Mesothelial cell of epicardium (in vitro differentiated cells): ENCODE results near the gene ZMYND10. TPM values are rescaled to one million over a fixed set of nuclear protein-coding genes. Genes with fewer than 3 reads are reported as not detected.

Experiments
- DNase-seq, 2 experiments: peaks; one replicate each; pipeline ENCODE4 v3.0.0; 2021; ENCODE audit warnings: low spot score in 2 of 2; ENCODE audit not compliant: unreplicated experiment in 2 of 2
- H3K27ac Mint-ChIP-seq: 2 replicates; pipeline ENCODE4 v1.8.0; 2021; ENCODE audit warnings: mixed read lengths
- H3K27me3 Mint-ChIP-seq: 2 replicates; pipeline ENCODE4 v1.8.0; 2021; ENCODE audit warnings: low read depth, mixed read lengths
- H3K36me3 Mint-ChIP-seq: 2 replicates; pipeline ENCODE4 v1.8.0; 2021; ENCODE audit warnings: mixed read lengths
- H3K4me1 Mint-ChIP-seq: 2 replicates; pipeline ENCODE4 v1.8.0; 2021; ENCODE audit warnings: mixed read lengths
- H3K4me3 Mint-ChIP-seq: 2 replicates; pipeline ENCODE4 v1.8.0; 2021; ENCODE audit warnings: mild to moderate bottlenecking, moderate library complexity, mixed read lengths
- H3K9me3 Mint-ChIP-seq: 2 replicates; pipeline ENCODE4 v1.8.0; 2021; ENCODE audit warnings: mixed read lengths
- total RNA-seq: library from RNA; stranded (reverse); gene quantifications from 3 replicates; pipeline ENCODE4 v1.2.1, GENCODE V29; 2021
- TF ChIP-seq, protein P1 (sequence below): fragments of 200-600 bp; sonication (generic); IDR thresholded peaks from one replicate; pipeline ENCODE4 v1.5.0; 2021; ENCODE audit warnings: antibody characterized with exemption; ENCODE audit not compliant: unreplicated experiment

ZMYND10 gene
- total RNA-seq, 1 donor from 2014 or later = 0.83 TPM

- Mint-ChIP-seq H3K4me3 (peak within 1 kb of the TSS; percentile 95), H3K9me3 (no peaks in the 10 kb centered on the region), H3K36me3 (no peaks in the 10 kb centered on the region), H3K27me3 (peaks cover 4% of the 10 kb centered on the region), H3K27ac (peak within 1 kb of the TSS; percentile 89), H3K4me1 (peaks cover 24% of the 10 kb centered on the region)
- TF ChIP-seq, protein P1, sequence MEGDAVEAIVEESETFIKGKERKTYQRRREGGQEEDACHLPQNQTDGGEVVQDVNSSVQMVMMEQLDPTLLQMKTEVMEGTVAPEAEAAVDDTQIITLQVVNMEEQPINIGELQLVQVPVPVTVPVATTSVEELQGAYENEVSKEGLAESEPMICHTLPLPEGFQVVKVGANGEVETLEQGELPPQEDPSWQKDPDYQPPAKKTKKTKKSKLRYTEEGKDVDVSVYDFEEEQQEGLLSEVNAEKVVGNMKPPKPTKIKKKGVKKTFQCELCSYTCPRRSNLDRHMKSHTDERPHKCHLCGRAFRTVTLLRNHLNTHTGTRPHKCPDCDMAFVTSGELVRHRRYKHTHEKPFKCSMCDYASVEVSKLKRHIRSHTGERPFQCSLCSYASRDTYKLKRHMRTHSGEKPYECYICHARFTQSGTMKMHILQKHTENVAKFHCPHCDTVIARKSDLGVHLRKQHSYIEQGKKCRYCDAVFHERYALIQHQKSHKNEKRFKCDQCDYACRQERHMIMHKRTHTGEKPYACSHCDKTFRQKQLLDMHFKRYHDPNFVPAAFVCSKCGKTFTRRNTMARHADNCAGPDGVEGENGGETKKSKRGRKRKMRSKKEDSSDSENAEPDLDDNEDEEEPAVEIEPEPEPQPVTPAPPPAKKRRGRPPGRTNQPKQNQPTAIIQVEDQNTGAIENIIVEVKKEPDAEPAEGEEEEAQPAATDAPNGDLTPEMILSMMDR = no peak
- peak; percentile 88 to 96 for DNase-seq
These were observed 5.2 kb upstream of the ZMYND10 start, which contains the start of the genes CYB561D2 and NPRL2 for GRCh38 chr3:50350527-50351322. CYB561D2 (plus strand) TSS chr3:50350862; CDS start chr3:50351434, 572 bp downstream. NPRL2 (minus strand) TSS chr3:50350775; CDS start chr3:50350652, 123 bp downstream.

- peak overlapping the region; percentile 89 for H3K27ac Mint-ChIP-seq
- TF ChIP-seq, protein P1 = no peak
- peaks cover 24% of the 10 kb centered on the region for H3K4me1 Mint-ChIP-seq
- no peak for DNase-seq
- H3K36me3 Mint-ChIP-seq = no peaks in the 10 kb centered on the region
- H3K4me3 Mint-ChIP-seq = peak overlapping the region; percentile 95
- H3K9me3 Mint-ChIP-seq = no peaks in the 10 kb centered on the region
- H3K27me3 Mint-ChIP-seq = peaks cover 9% of the 10 kb centered on the region
These were observed 4.6 kb upstream of the ZMYND10 start for GRCh38 chr3:50350213-50350526.

DNA sequence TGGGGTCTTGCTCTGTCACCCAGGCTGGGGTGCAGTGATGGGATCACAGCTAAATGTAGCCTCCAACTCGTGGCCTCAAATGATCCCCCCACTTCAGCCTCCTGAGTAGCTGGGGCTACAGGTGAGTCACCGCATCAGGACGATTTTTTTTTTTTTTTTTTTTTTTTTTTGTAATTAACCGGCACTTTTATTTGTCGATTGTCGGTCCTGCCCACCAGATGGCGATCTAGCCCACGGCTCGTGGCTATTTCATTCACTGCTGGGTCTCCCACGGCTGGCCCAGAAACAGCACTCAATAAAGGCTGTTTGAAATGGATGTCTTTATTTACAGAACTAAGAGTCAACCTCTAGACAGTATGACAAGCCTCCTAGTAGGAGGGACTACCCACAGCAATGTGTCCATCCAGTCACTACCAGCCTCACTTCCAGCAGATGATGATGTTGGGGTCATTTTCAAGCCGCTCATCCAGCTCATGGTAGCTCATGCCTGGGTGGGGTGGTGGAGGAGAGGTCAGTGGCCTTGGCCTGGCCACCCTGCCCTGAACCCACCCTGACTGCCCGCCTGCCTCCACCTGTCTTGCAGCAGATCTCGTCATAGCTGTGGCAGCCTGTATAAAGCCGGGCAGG, 1.8 kb upstream of the ZMYND10 start:
- Mint-ChIP-seq H3K9me3 (no peaks in the 10 kb centered on the region), H3K4me3 (no peak overlapping the region), H3K27ac (no peak overlapping the region), H3K4me1 (peaks cover 24% of the 10 kb centered on the region), H3K27me3 (peaks cover 34% of the 10 kb centered on the region), H3K36me3 (no peaks in the 10 kb centered on the region)
- peak in 1 of 2 experiments; percentile 76 for DNase-seq
- TF ChIP-seq, protein P1 = peak; percentile 67

GRCh38 chr3:50345008-50345407, 524 bp downstream of the ZMYND10 start:
- no peaks in the 10 kb centered on the region for H3K36me3 Mint-ChIP-seq
- H3K4me3 Mint-ChIP-seq = peak overlapping the region; percentile 59
- peaks cover 14% of the 10 kb centered on the region for H3K4me1 Mint-ChIP-seq
- H3K27ac Mint-ChIP-seq = no peak overlapping the region
- no peak for DNase-seq
- TF ChIP-seq, protein P1 = no peak
- H3K27me3 Mint-ChIP-seq = peaks cover 56% of the 10 kb centered on the region
- no peaks in the 10 kb centered on the region for H3K9me3 Mint-ChIP-seq

GRCh38 chr3:50342813-50343633, 2.5 kb downstream of the ZMYND10 start:
- DNase-seq = no peak
- Mint-ChIP-seq H3K4me1 (peaks cover 27% of the 10 kb centered on the region), H3K27me3 (peaks cover 71% of the 10 kb centered on the region)

More at GRCh38 chr3:50342813-50343633, 2.5 kb downstream of the ZMYND10 start:
- no peak overlapping the region for H3K4me3 Mint-ChIP-seq
- H3K9me3 Mint-ChIP-seq = no peaks in the 10 kb centered on the region
- no peak overlapping the region for H3K27ac Mint-ChIP-seq
- TF ChIP-seq, protein P1 = no peak
- no peaks in the 10 kb centered on the region for H3K36me3 Mint-ChIP-seq
